NCI-H460 (cell line): ENCODE measurements around the gene PRTN3. TPM values are rescaled to one million over a fixed set of nuclear protein-coding genes. Genes with fewer than 3 reads are reported as not detected.
A peak's percentile ranks its signal among the peaks of the same experiment; 100 is the strongest.

Source experiments
- DNase-seq: peaks from one replicate; pipeline ENCODE4 v3.0.0-alpha.2; 2016; ENCODE audit warnings: low read depth; ENCODE audit errors: extremely low read depth
- polyA plus RNA-seq: library from polyadenylated mRNA; depleted of rRNA; stranded (reverse); fragments of >200 nt; gene quantifications from 2 replicates; pipeline ENCODE4 v1.2.3, GENCODE V29; 2014; cell fraction: nucleus; rRNA removed
- total RNA-seq: library from RNA; depleted of rRNA; stranded (reverse); fragments of >200 nt; shearing (Covaris generic); gene quantifications from 2 replicates; pipeline ENCODE4 v1.2.3, GENCODE V29; 2014; rRNA removed

The PRTN3 gene, protein sequence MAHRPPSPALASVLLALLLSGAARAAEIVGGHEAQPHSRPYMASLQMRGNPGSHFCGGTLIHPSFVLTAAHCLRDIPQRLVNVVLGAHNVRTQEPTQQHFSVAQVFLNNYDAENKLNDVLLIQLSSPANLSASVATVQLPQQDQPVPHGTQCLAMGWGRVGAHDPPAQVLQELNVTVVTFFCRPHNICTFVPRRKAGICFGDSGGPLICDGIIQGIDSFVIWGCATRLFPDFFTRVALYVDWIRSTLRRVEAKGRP
- 0.50 and 1.4 TPM in 2 replicates for total RNA-seq
- not detected in 2 replicates for polyA plus RNA-seq

DNA sequence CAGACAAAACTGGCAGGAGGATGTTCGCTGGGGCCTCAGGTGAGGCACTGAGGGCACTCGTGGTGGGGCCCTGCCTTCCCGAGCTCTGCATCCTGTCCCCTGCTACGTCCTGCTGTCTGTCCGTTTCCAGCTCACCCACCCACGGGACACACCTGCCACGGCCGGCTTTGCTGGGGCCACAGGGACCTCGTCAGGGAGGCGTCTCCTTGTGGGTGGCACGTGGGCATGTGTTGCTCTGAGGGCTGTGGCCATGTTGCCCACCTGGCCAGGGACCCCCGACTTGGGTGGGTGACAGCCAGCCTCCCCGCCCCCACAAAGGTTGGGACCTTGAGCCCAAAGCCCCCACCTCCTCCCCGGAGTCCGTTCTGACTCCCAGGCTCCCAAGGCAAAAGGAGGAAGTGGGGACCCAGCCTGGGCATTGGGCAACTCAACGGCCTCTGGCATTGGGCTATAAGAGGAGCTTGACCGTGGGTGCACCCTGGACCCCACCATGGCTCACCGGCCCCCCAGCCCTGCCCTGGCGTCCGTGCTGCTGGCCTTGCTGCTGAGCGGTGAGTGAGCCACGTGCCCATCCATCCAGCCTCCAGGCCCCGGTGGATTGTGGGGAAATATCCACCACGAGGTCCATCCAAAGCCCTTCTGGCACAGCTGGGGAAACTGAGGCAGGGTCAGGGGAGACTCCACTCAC, at the start of gene PRTN3:
PRTN3 (plus strand) TSS at position 481 of the 688 bp plus-strand sequence; CDS start at position 491, 10 bp downstream.
- no peak for DNase-seq

DNA sequence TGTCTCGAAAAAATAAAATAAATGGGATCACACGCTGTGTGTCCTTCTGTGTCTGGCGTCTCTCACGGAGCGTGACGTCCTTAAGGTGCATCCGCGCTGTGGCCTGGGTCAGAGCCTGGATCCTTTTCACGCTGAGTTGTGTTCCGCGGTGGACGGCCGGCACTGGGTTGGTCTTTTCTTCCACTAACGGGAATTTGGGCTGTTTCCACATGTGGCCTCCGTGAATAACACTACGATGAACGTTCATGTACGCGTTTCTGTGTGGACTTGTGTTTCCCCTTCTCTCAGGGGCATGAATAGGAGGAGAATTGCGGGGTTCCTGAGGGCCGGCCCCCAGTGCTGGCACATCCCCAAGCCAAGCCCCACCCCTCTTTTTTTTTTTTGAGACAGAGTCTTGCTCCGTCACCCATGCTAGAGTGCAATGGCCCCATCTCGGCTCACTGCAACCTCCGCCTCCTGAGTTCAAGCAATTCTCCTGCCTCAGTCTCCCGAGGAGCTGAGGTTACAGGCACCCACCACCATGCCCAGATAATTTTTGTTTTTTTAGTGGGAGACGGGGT, 49.7 kb upstream of the PRTN3 start:
- no peak for DNase-seq

DNA sequence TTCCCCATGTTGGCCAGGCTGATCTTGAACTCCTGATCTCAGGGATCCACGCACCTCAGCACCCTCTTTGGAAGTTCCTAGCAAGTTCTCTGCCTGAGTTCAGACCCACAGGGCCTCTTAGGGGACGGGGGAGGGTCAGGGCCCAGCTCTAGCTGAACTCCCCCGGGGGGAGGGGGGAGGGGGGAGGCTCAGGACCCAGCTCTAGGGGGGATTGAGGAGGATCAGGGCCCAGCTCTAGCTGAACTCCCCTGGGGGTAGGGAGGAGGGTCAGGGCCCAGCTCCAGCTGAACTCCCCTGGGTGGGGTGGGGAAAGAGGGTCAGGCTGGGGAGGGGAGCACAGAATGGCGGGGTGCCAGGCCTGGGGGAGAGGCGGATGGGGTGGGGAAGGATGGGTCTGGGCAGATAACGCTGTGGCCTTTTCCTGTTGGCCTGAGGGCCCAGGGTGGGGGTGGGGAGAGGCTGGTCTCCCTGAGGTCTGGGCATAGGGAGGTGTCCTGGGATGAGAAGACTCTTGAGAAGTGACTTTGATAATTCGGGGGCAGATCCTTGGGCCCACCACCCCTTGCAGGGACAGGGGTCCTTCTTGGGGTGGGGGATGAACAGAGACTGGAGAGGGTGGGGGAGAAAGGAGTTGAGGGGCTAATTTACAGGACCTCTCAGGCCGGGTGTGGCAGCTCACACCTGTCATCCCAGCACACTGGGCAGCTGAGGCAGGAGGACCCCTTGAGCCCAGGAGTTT, 49.1 kb upstream of the PRTN3 start:
- no peak for DNase-seq

DNA sequence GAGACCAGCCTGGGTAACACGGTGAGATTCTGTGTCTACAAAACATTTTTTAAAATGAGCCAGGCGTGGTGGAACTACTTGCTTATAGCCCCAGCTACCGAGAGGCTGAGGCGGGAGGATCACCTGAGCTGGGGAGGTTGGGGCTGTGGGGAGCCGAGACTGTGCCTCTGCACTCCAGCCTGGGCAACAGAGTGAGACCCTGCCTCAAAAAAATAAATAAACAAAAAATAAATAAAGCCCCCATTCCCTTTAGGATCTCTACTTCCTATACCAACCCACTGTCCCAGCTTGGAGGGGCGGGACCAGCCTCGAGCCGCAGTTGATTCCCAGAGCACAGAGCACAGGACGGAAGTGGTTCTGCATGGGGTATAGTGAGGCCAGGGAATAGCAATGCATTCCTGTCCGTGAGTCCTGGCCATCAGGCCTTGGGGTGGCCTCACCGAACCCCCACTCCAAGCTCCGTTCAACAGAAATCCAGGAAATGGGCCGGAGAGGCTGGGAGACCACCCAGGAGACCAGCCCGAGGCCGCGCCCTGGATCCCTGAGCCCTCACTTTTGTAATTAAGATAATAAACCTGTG, 48.4 kb upstream of the PRTN3 start:
- DNase-seq = no peak

DNA sequence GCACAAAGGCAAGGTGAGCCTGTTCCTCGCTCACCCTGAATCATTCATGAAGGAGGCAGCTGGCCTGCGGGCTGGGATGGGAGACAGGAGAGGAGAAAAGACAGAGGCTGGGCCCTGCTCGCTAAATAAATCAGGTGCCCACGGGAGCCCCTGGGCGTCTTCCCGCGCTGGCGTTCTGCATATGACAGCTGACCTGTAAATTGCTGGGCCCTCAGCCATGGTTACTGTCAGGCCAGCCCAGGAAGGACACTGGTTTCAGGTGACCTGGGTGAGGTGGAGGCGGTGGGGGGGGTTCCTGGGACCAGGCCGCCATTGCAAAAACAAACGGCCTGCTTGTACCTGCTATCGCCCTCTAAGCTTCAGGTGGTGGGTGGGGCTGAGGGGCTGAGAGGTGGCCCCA, 47.0 kb upstream of the PRTN3 start:
- DNase-seq = no peak

DNA sequence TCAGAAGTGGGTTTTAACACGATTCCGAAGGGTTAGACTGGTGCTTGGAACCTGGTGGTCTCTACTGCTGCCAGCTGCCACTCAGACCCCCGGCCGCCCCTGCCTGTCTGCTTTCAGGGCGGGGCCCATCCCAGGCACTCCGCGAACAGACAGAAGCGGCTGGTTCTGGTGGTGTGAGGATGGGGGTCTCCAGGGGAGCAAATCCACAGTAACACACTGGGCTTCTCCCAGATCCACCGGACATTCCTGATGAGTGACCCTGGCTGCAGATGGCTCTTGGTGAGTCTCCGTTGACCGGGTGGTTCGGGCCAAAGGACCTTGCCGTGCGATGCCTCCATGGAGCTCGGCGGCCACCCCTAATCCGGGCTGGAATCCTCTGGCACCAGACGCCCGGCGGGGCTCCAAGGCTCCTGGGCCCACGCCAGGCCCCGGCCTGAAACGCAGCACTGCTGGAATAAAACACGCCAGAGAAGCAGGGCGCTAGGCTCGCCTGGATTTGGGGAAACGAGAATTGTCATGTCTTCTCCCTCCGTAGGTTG, 45.7 kb upstream of the PRTN3 start:
- no peak for DNase-seq

DNA sequence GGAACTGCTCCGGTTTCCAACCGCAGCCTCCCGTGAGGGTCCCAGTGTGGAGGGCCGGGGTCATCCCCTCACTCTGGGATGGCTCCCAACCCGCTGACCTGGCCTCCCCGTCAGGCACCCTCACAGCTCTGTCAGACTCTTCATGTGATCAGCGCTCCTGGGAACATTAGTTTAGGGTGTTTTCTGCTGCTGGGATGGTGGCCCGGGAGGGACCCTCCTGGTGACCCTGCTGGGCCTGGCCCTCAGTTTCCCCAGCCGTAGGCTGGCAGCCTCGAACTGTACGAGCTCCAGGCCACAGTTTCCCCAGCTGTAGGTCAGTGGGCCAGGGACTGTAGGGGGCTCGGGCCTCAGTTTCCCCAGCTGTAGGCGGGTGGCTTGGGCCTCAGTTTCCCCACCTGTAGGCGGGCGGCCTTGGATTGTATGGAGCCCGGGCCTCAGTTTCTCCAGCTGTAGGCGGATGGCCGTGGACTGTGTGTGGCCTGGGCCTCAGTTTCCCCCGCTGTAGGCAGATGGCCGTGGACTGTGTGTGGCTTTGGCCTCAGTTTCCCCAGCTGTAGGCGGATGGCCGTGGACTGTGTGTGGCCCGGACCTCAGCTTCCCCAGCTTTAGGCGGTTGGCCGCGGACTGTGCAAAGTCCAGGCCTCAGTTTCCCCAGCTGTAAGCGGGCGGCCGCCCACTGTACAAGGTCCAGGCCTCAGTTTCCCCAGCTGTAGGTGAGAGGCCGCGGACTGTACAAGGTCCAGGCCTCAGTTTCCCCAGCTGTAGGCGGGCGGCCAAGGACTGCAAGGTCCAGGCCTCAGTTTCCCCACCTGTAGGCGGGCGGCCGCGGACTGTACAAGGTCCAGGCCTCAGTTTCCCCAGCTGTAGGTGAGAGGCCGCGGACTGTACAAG, 44.9 kb upstream of the PRTN3 start:
- DNase-seq = no peak

DNA sequence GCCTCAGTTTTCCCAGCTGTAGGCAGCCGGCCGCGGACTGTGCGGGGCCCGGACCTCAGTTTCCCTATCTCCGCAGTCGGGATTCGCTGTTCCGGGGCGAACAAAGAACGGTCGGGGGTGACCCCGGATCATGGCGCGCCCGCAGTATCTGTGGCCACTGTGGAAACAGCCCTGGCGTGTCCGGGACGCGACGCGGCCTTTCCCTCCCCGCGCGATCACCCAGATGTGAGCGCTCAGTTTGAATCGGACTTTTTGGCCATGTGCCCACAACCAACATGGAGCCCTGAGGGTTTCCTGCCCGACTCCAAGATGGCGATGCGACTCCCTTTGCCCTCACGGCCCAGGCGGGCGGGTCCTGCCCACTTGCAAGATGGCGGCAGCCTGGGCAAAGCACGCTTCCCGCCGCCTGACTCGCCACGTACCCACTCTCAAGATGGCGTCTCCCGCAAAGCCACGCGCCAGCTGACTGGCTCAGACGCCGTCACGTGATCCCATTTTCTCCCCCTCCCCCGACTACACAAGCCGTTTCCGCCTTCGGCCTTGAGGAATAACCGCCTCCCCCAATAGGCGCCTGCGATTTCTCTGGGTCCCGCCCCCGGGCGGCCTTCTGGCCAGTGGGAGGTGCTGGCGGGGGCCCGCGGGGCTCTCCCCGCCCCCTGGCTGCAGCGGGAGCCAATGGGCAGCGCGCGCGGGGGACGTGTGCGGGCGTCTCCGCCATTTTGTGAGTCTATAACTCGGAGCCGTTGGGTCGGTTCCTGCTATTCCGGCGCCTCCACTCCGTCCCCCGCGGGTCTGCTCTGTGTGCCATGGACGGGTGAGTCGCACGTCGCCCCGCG, 43.9 kb upstream of the PRTN3 start, which contains the start of gene PTBP1:
PTBP1 (plus strand) TSS at position 761 of the 836 bp plus-strand sequence; CDS start at position 807, 46 bp downstream.
- peak; percentile 99 for DNase-seq

DNA sequence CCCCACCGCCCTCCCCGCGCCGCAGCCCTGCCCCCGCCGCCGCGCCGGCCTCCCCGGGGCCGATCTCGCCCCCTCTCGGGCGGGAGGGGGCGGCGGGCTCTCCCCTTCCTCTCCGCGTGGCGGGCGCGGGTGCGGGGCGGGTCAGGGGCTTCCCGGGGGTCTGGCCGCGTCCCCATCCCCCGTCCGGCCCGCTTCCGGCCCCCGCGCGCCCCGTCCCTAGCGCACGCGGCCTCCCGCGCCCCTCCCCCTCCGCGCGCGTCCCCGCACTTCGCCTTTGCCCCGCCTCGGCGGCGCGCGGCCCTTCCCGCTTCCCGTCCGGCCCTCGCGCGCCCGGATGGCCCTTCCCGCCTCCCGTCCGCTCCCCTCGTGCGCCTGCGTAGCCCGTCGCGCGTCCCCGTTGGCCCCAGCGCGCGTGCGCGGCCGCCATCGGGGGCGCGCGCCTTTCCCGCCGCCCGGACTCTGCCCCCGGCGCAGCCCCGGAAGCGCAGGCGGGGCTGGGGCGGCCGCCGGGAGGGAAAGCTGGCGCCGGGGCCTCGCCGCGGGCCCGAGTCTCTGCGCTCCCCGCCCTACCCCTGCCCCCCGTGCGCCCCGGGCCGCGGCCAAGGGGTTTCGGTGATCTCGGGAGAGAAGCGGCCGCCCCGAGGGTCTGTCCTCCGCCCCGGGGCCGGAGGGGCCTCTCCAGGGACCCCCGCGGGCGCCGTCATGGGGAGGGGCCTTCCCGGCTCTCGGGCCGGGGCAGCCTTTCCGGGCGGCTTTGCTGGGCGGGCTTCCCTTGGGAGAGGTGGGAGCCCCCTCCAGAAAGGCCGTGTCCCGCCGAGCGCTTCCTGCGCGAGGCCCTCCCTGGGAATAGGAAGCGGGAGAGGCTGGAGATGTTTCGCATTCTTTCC, 43.0 kb upstream of the PRTN3 start:
- DNase-seq = peak; percentile 79

DNA sequence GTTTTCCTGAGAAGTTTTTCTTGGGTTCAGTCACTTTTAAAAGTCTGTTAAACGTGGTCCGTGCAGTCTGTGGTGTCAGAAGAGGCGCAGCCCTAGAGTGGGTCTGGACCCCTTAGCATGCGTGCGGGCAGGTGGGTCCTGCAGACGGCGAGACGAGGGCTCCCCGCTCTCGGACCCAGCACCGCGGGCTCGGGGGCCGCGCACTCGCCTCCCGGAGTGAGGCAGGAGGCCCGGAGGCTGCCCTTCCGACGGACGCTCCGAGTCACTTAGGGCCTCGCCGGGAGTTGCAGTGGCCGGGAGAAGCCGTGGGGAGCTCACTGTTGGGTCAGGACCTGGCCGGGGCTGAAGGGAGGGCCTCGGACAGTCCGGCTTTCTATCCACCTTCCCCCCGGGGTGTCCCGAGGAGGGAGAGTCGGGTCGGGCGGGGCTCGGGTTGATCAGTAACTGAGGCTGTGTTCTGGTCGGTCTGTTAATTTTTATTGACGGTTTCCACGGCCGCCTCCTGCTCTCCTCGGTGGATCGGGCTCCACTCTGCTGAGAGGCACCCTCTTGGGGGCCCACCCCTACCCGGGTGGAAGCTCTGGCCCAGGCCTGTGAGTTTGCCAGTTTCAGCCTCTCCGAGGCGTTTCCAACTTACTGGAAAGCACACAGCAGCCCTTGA, 42.3 kb upstream of the PRTN3 start:
- no peak for DNase-seq

DNA sequence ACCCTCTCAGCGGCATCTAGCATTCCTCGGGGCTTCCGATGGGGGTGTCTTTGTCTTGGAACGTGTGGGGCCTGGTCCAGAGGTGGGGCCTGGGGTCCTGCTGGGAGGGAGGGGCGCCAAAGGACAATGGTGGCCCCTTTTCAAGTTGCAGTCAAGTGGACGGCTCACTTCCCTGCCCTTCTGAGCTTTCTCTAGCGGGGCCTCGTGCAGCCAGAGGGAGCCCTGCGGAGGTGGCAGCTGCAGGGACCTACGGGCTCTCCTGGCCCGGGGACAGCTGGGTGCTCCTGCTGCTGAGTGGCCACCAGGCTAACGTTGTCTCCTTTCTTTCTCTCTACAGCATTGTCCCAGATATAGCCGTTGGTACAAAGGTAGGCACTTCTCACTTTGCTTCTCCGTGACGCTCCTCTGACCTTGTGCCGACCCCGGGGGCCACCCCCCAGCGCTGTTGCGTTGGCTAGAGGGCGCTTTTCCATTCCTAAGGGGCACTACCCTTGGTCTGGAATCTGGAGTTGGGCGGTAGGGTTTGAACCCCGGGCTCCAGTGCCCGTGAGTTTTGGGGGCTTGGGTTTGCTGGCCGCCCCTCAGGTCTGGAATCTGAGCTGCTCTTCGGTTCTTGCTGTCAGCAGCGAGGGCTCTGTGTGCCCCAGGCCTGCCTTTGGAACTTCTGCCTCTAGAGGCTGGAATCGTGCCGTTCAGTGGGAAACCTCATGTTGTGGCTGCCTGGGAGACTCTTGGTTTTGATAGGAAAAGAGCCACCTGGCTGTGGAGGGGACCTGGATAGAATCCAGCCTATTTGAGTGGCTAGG, 41.5 kb upstream of the PRTN3 start:
- no peak for DNase-seq

DNA sequence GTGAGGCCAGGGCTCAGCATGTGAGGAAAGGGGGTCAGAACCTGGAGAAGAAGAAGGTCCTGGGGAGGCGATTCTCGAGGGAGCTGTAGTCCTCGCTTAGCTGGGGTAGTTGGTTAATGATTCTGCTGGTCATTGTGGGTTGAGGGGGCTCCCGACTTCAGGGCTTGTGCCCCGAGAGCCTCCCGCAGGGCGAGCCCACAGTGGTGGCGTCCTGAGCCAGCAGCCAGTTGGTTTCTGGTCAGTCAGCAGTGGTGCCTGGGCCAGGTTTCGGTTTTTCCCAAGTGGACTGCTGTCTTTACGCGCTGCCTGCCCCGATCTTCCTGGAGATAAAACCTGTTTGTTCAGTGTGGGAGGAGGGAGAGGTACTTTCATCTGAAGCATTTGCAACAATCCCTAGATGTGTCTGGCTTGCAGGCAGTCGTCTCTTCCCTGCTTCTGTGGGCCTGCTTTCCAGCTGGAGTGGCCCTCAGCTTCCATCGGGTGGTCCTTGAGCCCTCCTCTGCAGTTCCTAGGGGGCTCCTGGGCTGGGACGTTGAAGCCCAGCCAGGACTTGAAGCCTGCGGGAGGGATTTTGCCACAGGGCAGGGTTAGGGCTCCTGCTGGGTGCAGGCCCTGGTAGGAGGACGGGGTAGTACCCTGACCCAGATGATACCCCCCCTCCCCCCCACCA, 40.3 kb upstream of the PRTN3 start:
- DNase-seq = no peak

DNA sequence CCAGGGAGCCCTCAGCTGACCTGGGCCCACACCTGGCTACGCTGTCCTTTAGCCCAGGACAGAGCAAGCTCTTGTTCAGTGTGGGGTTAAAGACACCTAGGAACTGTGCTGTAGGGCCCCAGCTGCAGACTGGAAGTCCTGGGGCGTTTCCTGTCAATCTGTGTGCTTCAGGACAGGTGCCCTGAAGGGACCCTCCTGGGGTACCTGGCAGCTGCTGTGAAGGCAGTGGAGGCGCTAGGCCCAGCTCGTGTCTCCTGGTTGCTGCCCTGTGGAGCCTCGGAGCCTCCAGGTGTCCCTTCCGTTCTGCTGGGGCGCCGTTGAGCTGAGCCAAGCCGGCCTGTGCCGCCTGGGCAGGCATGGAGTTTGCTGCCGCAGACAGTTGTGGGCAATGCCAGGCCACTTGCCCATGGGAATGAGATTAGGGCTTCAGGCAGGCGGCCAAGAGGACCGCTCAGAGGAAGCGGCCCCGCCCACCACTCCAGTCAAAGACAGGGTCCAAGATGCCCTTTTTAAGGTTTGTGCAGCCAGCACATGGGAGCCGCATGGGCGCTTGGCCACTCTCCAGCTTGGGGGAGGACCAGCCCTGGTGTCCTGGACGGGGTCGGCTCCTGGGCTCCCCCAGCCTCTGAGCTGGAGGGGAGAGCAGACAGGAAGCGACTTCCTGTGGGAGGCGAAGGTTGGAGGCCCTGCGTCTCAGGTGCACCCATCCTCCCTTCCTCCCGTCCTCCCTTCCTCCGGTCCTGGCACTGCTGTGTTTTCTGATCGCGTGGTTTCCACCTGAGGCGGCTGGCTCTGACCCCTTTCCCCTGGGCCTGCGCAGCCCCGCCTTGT, 39.6 kb upstream of the PRTN3 start:
- DNase-seq = no peak

DNA sequence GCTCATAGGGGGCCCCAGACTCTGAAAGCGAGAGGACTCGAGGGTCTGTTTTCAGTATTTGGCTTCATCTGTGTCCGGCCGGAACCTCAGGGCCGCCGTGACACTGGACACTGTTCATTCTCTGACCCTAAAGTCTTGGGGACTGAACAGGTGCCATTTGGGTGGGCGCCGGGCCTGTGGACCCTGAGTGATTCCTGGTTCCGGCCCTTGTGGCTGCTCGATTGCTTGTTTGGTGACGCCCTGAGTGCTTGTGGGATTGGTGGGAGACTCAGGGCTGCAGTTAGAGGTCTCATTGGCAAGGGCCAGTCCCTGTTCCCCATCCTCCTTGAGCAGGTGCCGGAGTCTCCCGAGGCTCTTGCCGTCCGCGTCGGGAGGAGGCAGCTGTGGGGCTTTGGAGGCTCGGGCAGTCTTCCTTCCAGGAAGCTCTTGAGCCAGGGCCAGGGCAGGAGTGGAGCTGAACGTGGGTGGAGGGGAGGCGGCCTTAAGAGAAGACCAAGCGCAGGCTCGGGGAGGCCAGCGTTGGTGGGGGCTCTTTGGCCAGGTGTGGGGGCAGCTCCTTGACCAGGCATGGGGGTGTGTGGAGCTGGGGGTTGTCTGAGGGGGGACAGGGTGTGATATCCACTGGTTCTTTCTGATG, 38.8 kb upstream of the PRTN3 start:
- DNase-seq = no peak
